Activated naive CD4-positive, alpha-beta T cell treated with anti-CD3 and anti-CD28 coated beads, Interleukin-2, amount 10 ng/mL, durations not matched to agents 7 days and 5 days (primary cell): ENCODE measurements around the gene UBE3B.
"Not testable (repeated sequence)": the region's sequence is repeated elsewhere in the genome, so short reads cannot be mapped to it uniquely, and the experiment has no call there.

Experiments
- CTCF ChIA-PET: fragments of 350-600 bp; sonication (Branson Sonifier 250); formaldehyde crosslinking; loops from one replicate; lab custom pipeline; 2021; ENCODE audit warnings: antibody characterized with exemption; lab: Charles Lee
- DNase-seq: peaks from one replicate; pipeline ENCODE4 v3.0.0-alpha.2; 2020
- H3K27ac Mint-ChIP-seq: one replicate; pipeline ENCODE4 v1.8.0; 2021; ENCODE audit warnings: mild to moderate bottlenecking, moderate library complexity, mixed read lengths
- H3K27me3 Mint-ChIP-seq: one replicate; pipeline ENCODE4 v1.8.0; 2021; ENCODE audit warnings: mild to moderate bottlenecking, mixed read lengths
- H3K36me3 Mint-ChIP-seq: one replicate; pipeline ENCODE4 v1.8.0; 2021; ENCODE audit warnings: mixed read lengths
- H3K4me1 Mint-ChIP-seq: one replicate; pipeline ENCODE4 v1.8.0; 2021; ENCODE audit warnings: mixed read lengths
- H3K4me3 Mint-ChIP-seq: one replicate; pipeline ENCODE4 v1.8.0; 2021; ENCODE audit warnings: mild to moderate bottlenecking, moderate library complexity, mixed read lengths
- H3K9me3 Mint-ChIP-seq: one replicate; pipeline ENCODE4 v1.8.0; 2021; ENCODE audit warnings: mixed read lengths

UBE3B gene

GRCh38 chr12:109473526-109474270, 3.7 kb upstream of the UBE3B start:
- H3K27ac Mint-ChIP-seq, result not testable (repeated sequence)
- H3K4me1 Mint-ChIP-seq, result peaks cover 37% of the 10 kb centered on the region

DNA sequence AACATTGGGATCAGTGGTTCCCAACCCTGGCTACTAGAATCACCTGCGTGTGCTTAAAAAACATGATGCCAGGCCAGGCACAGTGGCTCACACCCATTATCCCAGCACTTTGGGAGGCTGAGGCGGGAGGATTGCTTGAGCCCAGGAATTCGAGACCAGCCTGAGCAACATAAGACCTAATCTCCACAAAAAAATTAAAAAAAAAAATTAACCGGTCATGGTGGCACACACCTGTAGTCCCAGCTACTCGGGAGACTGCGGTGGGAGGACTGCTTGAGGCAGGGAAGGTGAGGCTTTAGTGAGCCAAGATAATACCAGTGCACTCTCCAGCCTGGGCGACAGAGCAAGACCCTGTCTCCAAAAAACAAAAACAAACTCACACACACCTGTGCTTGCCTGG, 2.3 kb upstream of the UBE3B start:
- no peak overlapping the region for H3K27ac Mint-ChIP-seq
- no peaks in the 10 kb centered on the region for H3K9me3 Mint-ChIP-seq
- CTCF ChIA-PET, result interaction anchor here (1.0 to 2.3 kb wide), 2 partner anchors 42 kb away, joined by 3 to 7 read pairs; no protein-coding TSS in a partner anchor
- H3K36me3 Mint-ChIP-seq, result peaks cover 6% of the 10 kb centered on the region
- H3K4me1 Mint-ChIP-seq, result peaks cover 42% of the 10 kb centered on the region
- H3K4me3 Mint-ChIP-seq, result peak overlapping the region; percentile 86
- no peaks in the 10 kb centered on the region for H3K27me3 Mint-ChIP-seq
- no peak for DNase-seq

More at GRCh38 chr12:109473526-109474270, 3.7 kb upstream of the UBE3B start:
- not testable (repeated sequence) for H3K4me3 Mint-ChIP-seq, DNase-seq, H3K9me3 Mint-ChIP-seq, H3K27me3 Mint-ChIP-seq
- H3K36me3 Mint-ChIP-seq, result peaks cover 12% of the 10 kb centered on the region
- CTCF ChIA-PET, result interaction anchor here (0.9 to 1.9 kb wide), 5 partner anchors 21 to 45 kb away, joined by 3 to 6 read pairs (median 3); no protein-coding TSS in a partner anchor

- CTCF ChIA-PET, result interaction anchor here (2.3 kb wide), 1 partner anchor 43 kb away, joined by 7 read pairs; no protein-coding TSS in a partner anchor
- Mint-ChIP-seq H3K9me3 (no peaks in the 10 kb centered on the region), H3K36me3 (peaks cover 6% of the 10 kb centered on the region), H3K27me3 (no peaks in the 10 kb centered on the region), H3K27ac (peak overlapping the region; percentile 96), H3K4me3 (peak overlapping the region; percentile 86), H3K4me1 (peaks cover 41% of the 10 kb centered on the region)
- DNase-seq, result peak; percentile 29
Observed at GRCh38 chr12:109475993-109476806, 1.2 kb upstream of the UBE3B start.

- peak overlapping the region; percentile 96 for H3K27ac Mint-ChIP-seq
- CTCF ChIA-PET, result interaction anchor here (2.3 kb wide), 1 partner anchor 44 kb away, joined by 7 read pairs; no protein-coding TSS in a partner anchor
- peaks cover 6% of the 10 kb centered on the region for H3K36me3 Mint-ChIP-seq
- H3K4me3 Mint-ChIP-seq, result peak overlapping the region; percentile 86
- no peak for DNase-seq
- H3K27me3 Mint-ChIP-seq, result no peaks in the 10 kb centered on the region
- no peaks in the 10 kb centered on the region for H3K9me3 Mint-ChIP-seq
- H3K4me1 Mint-ChIP-seq, result peaks cover 41% of the 10 kb centered on the region
Observed at GRCh38 chr12:109476807-109477184, 638 bp upstream of the UBE3B start.

DNA sequence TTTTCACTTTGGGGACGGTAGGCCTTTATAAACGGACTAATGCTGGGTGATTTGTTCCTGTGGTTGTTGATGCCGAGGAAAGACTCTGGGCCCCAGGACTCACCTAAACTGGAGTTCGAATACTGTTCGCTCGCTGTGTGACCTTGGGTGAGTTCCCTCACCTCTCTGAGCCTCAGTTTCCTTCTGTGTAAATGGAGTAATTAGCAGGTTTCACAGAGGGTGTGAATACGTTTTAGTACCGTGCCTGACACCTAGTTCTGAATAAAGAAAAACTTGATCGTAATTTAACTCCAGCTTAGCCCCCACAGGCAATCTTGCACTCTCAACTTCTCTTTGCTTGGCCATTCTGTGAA, 505 bp downstream of the UBE3B start:
- Mint-ChIP-seq H3K27me3 (no peaks in the 10 kb centered on the region), H3K4me1 (peaks cover 41% of the 10 kb centered on the region), H3K4me3 (peak overlapping the region; percentile 86), H3K9me3 (no peaks in the 10 kb centered on the region), H3K27ac (peak overlapping the region; percentile 96), H3K36me3 (peaks cover 6% of the 10 kb centered on the region)
- no peak for DNase-seq
- CTCF ChIA-PET, result interaction anchor here (2.1 kb wide), 1 partner anchor 9 kb away, joined by 4 read pairs; no protein-coding TSS in a partner anchor

- Mint-ChIP-seq H3K9me3 (no peaks in the 10 kb centered on the region), H3K36me3 (peaks cover 10% of the 10 kb centered on the region), H3K27me3 (no peaks in the 10 kb centered on the region), H3K4me3 (no peak overlapping the region), H3K27ac (no peak overlapping the region), H3K4me1 (peaks cover 37% of the 10 kb centered on the region)
- CTCF ChIA-PET, result no interaction called here
- no peak for DNase-seq
Observed at GRCh38 chr12:109479761-109480160, 2.3 kb downstream of the UBE3B start.

DNA sequence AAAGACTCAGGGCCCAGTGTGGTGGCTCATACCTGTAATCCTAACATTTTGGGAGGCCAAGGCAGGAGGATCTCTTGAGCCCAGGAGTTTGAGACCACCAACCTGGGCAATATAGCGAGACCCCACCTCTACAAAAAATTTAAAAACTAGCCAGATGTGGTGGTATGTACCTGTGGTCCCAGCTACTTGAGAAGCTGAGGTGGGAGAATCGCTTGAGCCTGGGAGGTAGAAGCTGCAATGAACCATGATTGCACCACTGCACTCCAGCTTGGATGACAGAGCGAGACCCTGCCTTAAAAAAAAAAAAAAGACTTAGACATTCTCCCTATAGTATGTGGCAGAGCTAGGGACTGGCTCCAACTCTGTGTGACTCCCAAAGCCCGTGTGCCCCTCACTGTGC, 2.9 kb downstream of the UBE3B start:
- Mint-ChIP-seq H3K4me1 (peaks cover 35% of the 10 kb centered on the region), H3K27me3 (no peaks in the 10 kb centered on the region), H3K4me3 (no peak overlapping the region), H3K36me3 (peaks cover 14% of the 10 kb centered on the region), H3K9me3 (no peaks in the 10 kb centered on the region), H3K27ac (no peak overlapping the region)
- no peak for DNase-seq
- CTCF ChIA-PET, result no interaction called here

GRCh38 chr12:109481863-109482262, 4.4 kb downstream of the UBE3B start:
- peaks cover 20% of the 10 kb centered on the region for H3K4me1 Mint-ChIP-seq
- no peak overlapping the region for H3K4me3 Mint-ChIP-seq
- H3K9me3 Mint-ChIP-seq, result no peaks in the 10 kb centered on the region
- DNase-seq, result no peak
- H3K36me3 Mint-ChIP-seq, result peaks cover 25% of the 10 kb centered on the region
- H3K27ac Mint-ChIP-seq, result no peak overlapping the region
- CTCF ChIA-PET, result no interaction called here
- H3K27me3 Mint-ChIP-seq, result no peaks in the 10 kb centered on the region

GRCh38 chr12:109482491-109482890, 5.1 kb downstream of the UBE3B start:
- H3K4me3 Mint-ChIP-seq, result no peak overlapping the region
- H3K4me1 Mint-ChIP-seq, result peaks cover 20% of the 10 kb centered on the region
- no peaks in the 10 kb centered on the region for H3K9me3 Mint-ChIP-seq
- H3K27ac Mint-ChIP-seq, result no peak overlapping the region
- peaks cover 26% of the 10 kb centered on the region for H3K36me3 Mint-ChIP-seq
- no peaks in the 10 kb centered on the region for H3K27me3 Mint-ChIP-seq
- DNase-seq, result no peak
- CTCF ChIA-PET, result interaction anchor here (0.8 to 1.2 kb wide), 2 partner anchors 36 to 363 kb away, joined by 3 read pairs; no protein-coding TSS in a partner anchor

GRCh38 chr12:109482894-109483293, 5.5 kb downstream of the UBE3B start:
- H3K9me3 Mint-ChIP-seq, result no peaks in the 10 kb centered on the region
- no peak for DNase-seq
- CTCF ChIA-PET, result interaction anchor here (0.8 to 1.2 kb wide), 2 partner anchors 35 to 363 kb away, joined by 3 read pairs; no protein-coding TSS in a partner anchor
- peaks cover 28% of the 10 kb centered on the region for H3K36me3 Mint-ChIP-seq
- no peak overlapping the region for H3K27ac Mint-ChIP-seq
- H3K27me3 Mint-ChIP-seq, result no peaks in the 10 kb centered on the region
- H3K4me3 Mint-ChIP-seq, result no peak overlapping the region
- H3K4me1 Mint-ChIP-seq, result peaks cover 18% of the 10 kb centered on the region

DNA sequence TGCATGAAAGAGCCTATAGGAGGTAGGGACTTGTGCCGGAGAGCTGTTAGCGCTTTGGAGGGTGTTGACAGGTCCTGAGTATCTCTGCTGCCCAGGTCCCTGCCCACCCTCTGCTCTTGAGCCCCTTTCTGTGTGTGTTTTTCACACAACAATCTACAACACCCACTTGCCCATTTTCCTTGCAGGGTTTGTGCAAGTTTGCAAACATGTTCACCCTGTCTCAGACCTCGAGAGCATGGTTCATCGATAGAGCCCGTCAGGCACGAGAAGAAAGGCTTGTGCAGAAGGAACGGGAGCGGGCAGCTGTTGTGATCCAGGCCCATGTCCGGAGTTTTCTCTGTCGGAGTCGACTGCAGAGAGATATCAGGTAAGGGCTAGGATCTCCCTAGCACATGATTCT, 5.9 kb downstream of the UBE3B start:
- no peak for DNase-seq
- CTCF ChIA-PET, result interaction anchor here (0.8 to 1.2 kb wide), 2 partner anchors 35 to 362 kb away, joined by 3 read pairs; no protein-coding TSS in a partner anchor

GRCh38 chr12:109485201-109485600, 7.8 kb downstream of the UBE3B start:
- no peaks in the 10 kb centered on the region for H3K27me3 Mint-ChIP-seq
- H3K4me3 Mint-ChIP-seq, result no peak overlapping the region
- CTCF ChIA-PET, result interaction anchor here (0.8 kb wide), 1 partner anchor 14 kb away, joined by 3 read pairs; no protein-coding TSS in a partner anchor
- no peak overlapping the region for H3K27ac Mint-ChIP-seq
- H3K4me1 Mint-ChIP-seq, result peaks cover under 1% of the 10 kb centered on the region
- no peak for DNase-seq
- H3K36me3 Mint-ChIP-seq, result peaks cover 38% of the 10 kb centered on the region
- no peaks in the 10 kb centered on the region for H3K9me3 Mint-ChIP-seq

More for the DNA sequence above, 5.9 kb downstream of the UBE3B start:
- H3K36me3 Mint-ChIP-seq, result peaks cover 29% of the 10 kb centered on the region
- no peak overlapping the region for H3K4me3 Mint-ChIP-seq
- H3K27me3 Mint-ChIP-seq, result no peaks in the 10 kb centered on the region
- H3K9me3 Mint-ChIP-seq, result no peaks in the 10 kb centered on the region
- H3K27ac Mint-ChIP-seq, result no peak overlapping the region
- H3K4me1 Mint-ChIP-seq, result peaks cover 17% of the 10 kb centered on the region

- peaks cover 46% of the 10 kb centered on the region for H3K36me3 Mint-ChIP-seq
- H3K4me3 Mint-ChIP-seq, result no peak overlapping the region
- no peak overlapping the region for H3K27ac Mint-ChIP-seq
- no peaks in the 10 kb centered on the region for H3K4me1 Mint-ChIP-seq
- DNase-seq, result no peak
- no peaks in the 10 kb centered on the region for H3K27me3 Mint-ChIP-seq
- H3K9me3 Mint-ChIP-seq, result no peaks in the 10 kb centered on the region
- CTCF ChIA-PET, result no interaction called here
Observed at GRCh38 chr12:109487181-109488050, 10.0 kb downstream of the UBE3B start.
